ENCODE measurements around the gene MARK3. TPM values are rescaled to one million over a fixed set of nuclear protein-coding genes. Genes with fewer than 3 reads are reported as not detected.

Gene MARK3
- total and polyA plus RNA-seq, 2 of the 13 experiments (the other 11 are each of a cell fraction or from before 2014, with no cell fraction given): 47.7 to 56.6 TPM

GRCh38 chr14:103500148-103500990, 115.2 kb downstream of the MARK3 start (continued):
- TF ChIP-seq, protein P1, sequence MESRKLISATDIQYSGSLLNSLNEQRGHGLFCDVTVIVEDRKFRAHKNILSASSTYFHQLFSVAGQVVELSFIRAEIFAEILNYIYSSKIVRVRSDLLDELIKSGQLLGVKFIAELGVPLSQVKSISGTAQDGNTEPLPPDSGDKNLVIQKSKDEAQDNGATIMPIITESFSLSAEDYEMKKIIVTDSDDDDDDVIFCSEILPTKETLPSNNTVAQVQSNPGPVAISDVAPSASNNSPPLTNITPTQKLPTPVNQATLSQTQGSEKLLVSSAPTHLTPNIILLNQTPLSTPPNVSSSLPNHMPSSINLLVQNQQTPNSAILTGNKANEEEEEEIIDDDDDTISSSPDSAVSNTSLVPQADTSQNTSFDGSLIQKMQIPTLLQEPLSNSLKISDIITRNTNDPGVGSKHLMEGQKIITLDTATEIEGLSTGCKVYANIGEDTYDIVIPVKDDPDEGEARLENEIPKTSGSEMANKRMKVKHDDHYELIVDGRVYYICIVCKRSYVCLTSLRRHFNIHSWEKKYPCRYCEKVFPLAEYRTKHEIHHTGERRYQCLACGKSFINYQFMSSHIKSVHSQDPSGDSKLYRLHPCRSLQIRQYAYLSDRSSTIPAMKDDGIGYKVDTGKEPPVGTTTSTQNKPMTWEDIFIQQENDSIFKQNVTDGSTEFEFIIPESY (CRISPR knock-in tag; IDR thresholded peaks at IDR 0.05): 0 out of 2 replicates have a peak, but pooled peaks have one; percentile 33
- TF ChIP-seq PCBP1 (IDR thresholded peaks at IDR 0.05; ENCODE audit: borderline replicate concordance, low read depth, low read length) (no peak), EHMT2 (IDR thresholded peaks at IDR 0.05; ENCODE audit: borderline replicate concordance, low read depth, low read length) (no peak), BRF2 (CRISPR knock-in tag; IDR thresholded peaks at IDR 0.05) (no peak), NPAS2 (CRISPR knock-in tag; IDR thresholded peaks at IDR 0.05; ENCODE audit: borderline replicate concordance) (no peak), FOXP4 (CRISPR knock-in tag; IDR thresholded peaks at IDR 0.05) (no peak), ZNF20 (CRISPR knock-in tag; IDR thresholded peaks at IDR 0.05) (no peak), ZSCAN25 (CRISPR knock-in tag; IDR thresholded peaks at IDR 0.05) (no peak), ZNF282 (IDR thresholded peaks at IDR 0.05; ENCODE audit: partially characterized antibody) (no peak), NR2F1 (CRISPR knock-in tag; IDR thresholded peaks at IDR 0.05) (no peak), SAP130 (CRISPR knock-in tag; IDR thresholded peaks at IDR 0.05; ENCODE audit: low read depth) (peak; percentile 61), TERF1 (CRISPR knock-in tag; IDR thresholded peaks at IDR 0.05) (no peak), IKZF4 (CRISPR knock-in tag; IDR thresholded peaks at IDR 0.05; ENCODE audit: borderline replicate concordance, low read depth, not compliant biosample characterization) (no peak), ZNF160 (CRISPR knock-in tag; IDR thresholded peaks at IDR 0.05) (no peak)
